GM21529 (cell line): ENCODE data around the gene ACY1.

Experiments used
- ATAC-seq: cut with Tn5 transposase; IDR thresholded peaks from one replicate; pipeline ENCODE4 v1.9.1; 2021; ENCODE audit not compliant: unreplicated experiment

Gene ACY1

DNA sequence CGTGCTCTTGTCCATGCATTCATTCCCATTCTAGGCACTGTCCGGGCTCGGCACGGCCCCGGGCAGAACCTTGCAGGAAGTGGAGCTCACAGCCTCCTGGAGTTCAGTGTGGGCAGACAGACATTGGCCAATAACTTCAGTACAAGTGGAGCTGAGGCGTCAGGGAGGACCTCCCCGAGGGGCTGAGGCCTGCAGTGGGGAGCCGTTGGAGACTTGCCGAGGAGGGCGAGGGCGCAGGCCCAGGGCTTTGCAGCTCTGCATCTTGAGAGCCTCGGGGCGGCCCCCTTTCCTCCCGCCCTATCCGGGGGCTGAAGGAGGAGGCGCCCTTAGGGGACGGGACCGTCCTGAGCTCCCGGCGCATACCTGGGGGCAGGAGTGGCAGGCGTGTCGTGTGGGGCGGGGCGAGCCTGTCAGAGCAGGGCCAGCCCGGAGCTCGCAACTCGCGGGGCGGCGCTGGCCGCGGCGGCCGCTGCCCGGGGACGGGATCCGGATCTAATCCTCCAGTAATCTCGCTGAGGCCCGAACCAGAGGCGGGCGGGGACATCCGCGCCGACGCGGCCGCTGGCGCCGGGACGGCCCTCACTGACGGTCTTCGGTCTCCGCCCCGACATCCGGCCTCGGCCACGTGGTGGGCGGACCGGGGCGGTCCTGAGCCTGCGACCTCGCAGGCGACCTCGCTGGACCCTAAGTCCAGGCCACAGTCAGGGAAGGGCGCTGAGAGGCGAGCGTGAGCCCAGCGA is at the start of gene ACY1:
Gene ACY1 (plus strand): TSS at position 698 of the 740 bp plus-strand sequence. CDS start 530 bp downstream, outside the sequence.
- ATAC-seq = peak; percentile 70

DNA sequence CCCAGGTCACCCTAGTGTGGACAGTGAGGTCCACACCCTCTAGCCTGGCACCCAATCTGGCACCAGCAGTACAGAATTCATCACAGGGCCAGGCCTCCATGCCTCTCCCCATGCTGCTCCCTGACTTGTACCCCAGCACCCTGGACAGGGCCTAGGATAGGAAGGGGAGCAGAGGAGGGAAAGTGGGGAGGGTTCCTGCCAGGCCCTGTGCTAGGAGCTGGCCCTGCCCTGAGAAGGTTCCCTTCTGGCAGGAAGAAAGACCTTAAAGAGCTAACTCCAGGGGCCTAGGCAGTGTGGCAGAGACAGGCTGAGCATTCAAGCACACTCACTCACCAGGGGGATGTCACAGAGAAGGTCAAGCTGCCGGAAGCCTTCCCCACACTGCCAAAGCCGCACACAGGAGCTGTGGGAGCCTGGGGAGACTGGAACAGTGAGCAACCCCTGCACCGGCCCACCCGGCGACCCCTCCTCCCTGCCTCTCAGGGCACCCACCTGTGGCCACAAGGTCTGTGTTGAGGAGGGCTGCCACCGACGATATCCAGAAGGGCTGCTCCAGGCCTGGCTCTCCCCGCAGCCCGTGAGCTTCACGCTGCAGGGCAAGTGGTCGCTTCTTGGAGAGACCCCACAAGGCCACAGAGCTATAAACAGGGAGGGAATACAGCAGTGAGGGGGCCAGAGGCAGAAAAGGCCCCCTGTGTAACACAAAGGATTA is 49.0 kb upstream of the ACY1 start:
- no peak for ATAC-seq

DNA sequence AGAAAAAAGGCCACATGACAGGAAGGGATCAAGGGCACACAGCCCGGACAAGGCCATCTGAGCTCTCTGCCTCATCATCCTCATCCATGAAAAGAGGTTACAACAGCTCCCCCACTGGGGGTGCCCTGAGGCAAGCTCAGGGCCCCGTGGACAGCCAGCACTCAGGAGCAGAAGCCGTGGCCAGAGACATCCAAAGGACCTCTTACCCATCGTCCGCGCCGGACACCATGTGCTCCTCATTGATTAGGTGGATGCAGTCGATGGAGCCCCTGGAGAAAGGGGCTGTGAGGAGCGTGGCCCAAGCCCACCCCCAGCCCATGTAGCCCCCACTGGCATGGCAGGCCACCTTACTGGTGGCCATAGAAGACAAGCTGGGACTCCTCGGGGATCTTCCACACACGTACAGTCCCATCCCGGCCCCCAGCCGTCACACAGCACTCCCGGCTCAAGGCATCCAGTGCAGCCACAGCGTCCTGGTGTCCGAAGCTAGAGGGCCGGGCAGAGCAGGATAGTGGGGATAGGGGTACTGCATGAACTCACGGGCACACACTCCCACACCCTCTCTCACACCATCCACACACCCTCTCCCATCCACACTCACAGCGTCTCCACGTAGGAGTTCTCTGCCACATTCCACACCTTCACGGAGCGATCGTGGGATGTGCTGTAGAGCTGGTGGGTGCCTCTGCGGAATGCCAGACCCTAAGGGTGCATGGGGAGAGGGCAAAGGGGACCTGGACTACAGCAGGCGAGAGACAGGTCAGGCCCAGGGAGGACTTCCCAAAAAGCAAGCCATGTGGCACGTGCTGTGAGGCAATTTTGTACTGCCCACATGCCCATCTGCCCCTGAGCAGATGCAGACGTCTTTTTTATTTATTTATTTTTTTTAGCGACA is 48.1 kb upstream of the ACY1 start:
- ATAC-seq = no peak

DNA sequence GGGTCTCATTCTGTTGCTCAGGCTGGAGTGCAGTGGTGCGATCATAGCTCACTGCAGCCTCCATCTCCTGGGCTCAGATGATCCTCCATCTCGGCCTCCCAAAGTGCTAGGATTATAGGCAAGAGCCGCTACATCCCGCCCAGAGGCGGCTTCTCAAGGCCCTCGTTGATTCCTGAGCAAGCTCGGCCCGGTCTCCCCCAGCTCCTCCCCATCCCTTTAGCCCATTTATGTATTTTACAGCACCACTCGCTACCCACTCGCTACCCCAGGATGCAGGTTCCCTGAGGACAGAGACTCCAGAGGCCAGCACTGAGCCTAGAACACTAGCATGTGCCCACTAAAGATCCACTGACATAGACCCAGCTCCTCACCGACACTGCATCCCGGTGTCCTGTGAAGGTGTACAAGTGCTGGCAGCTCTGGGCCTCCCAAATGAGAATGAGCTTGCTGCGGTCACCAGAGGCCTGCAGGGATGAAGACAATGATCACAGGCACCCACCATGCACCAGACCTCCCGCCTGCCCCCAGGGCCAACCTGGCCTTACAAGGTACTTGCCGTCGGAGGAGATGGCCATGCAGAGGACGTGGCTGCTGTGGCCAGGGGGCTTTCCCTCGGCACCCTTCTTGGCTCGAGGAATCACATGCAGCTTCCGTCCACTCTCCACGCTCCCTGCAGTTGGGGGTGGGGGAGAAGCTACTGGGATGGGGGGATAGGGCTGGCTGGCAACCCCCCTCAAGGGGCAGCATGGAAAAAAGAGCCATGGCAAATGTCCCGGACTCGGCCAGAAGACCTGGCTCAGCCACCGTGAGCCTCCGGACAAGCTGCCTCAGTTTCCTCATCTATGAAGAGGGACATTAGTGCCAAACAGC is 47.2 kb upstream of the ACY1 start:
- ATAC-seq = no peak

DNA sequence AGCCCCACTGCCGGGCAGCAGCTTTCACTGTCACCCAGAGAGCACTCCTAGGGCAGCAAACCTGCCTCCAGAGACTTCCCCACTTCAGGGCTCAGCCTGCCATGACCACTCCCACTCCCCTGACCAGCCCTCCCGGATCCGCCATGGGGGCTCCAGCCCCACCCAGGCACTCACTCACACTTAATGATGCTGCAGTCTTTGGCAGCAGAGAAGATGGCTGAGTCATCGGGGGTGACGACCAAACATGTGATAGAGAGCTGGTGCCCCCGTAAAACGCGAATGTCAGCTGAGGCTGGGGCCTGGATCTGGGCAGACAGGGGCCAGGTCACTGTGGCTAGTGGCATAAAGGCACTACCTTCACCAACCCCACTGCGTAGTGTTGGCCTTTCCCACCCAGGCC is 46.3 kb upstream of the ACY1 start:
- ATAC-seq = no peak

DNA sequence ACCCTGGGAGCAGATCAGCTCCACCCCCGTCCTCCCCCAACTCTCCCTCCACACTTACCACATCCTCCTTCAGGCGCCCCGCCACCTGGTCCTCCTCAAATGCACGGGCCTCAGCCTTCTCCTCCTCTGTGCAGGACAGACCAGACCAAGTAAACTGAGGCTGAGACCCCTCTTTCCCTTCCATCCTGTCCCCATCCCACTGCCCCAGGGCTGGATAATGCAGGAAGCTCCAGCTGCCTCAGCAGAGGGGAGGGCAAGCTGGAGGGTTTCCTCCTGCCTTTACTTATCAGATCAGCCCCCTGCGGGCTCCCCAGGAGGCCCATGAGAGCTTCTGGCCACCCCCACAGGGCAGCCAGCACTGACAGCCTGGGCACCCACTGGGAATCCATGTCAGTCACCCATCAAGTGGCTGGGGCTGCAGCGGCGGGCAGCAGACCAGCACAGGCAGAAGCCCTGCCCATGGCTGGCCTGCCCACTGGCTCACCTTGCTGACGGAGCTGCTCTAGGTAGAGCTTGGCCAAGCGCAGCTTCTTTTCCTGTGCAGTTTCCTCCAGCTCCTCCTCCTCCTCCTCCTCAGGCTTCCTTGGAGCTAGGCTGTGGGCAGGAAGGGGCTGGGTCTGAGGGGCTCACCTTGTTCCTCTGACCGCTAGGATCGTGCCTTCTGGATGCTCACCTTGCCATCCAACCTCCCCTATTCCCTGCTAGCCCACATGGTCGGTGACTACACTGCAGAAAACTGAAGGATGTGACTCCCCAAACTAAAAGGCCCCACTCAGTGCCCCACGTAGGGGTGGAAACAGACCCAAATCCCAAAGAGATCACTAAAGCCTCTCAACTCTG is 45.5 kb upstream of the ACY1 start:
- ATAC-seq = no peak

DNA sequence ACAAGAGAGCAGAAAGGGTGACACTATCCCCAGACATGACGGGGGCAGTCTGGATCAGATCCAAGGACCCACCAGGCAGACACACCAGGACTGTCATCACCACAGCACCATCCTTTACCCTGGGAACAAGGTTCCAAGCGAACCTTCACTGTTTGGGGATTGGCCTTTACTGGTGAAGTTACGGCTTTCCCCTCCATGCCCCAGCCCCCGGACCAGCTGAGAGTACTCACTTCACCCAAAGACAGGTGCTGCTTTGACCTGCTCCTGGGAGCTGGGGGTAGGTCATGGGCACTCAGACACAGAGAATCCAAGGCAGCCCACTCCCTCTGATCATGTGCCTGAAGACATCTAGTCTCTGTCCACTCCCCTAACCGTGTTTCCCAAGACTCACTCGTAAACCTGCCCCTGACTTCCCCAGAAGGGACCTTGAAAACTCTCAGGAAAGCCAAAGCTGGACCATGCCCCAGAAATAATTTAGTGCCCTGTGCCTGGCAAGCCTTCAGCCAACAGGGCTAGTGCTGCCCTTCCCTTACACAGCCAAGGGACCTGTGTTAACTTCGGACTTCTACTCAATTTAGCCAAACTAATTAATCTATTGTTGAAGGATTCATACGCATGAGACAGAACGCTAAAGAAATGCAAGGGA is 44.4 kb upstream of the ACY1 start:
- no peak for ATAC-seq

DNA sequence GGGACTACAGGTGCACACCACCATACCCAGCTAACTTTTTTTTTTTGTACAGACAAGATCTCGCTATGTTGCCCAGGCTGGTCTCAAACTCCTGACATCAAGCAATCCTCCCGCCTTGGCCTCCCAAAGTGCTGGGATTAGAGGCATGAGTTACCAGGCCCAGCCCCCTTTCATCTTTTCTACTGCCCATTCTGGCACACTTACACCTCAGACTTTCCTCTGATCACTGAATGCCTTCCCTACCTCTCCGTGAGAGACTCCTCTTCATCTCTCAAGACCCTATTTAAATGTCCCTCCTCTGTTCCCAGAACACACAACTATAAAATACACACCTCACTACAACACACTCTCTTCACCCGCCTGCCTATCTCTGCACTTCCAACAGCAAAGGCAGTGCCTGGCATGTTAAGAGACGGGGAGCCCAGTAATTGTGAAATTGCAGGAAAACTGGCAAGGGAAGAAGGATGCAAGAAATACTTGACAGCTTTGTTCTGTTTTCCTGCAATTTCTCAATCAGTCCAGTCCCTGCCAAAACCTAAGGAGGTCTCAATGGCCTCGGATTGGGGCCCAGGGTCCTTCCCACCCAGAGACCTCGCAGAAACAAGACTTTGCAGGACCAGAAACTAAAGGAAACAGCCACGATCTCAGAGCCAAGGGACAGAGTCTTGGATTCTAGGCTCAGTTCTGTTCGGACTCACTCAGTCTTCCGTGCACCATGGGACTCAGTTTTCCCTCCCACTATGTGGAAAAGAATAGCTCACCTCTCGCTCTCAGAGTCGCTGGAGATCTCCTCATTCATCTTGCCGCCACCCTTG is 42.5 kb upstream of the ACY1 start:
- ATAC-seq = no peak

DNA sequence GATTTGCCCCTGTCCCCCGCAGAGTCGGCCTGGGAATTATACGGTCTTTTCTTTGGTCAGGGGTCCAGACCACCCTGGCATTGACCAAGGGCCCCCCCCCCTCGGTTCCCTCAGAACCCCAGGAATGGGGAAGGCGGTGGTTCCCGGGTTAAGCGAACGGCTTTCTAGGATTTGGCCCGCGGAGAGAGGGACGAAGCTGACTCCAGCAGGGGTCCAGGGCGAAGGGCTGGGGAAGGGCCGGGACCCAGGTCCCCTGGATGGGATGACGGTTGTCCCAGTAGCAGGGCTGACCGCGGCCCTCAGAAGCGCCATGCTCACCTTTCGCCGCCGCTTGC is 41.9 kb upstream of the ACY1 start:
- no peak for ATAC-seq

DNA sequence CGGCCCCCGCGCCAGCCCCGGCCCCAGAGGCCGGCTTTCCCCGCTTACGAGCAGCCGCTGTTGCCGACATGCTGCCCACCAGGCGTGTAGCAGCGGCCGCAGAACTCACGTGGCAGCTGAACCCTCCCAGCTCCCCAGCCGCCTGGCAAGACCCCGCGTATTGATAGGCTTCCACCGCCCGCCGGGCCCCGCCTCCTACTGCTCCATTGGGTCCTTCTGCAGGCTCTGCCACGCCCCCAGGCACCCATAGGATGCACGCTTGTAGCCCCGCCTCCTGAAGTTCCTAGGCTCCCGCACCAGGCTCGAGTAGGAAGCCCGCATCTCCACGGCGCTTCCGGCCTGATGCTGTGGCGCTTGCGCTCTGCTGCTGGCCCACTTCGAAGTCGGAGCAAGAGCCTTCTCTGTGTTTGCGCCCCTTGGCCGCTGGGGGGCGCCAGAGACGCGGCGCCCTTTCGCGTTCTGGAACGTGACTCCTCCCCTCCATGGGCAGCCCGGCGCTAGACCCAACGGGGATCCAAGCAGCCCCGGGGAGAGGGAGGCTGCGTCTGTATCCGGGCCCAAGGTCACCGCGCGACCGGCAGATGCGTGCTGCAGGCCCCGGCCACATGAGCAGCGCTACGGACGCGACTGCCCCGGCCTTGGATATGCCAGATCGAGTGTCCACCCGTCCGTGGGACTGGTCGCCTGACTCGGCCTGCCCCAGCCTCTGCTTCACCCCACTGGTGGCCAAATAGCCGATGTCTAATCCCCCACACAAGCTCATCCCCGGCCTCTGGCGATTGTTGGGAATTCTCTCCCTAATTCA is 41.3 kb upstream of the ACY1 start, which contains the start of the genes PARP3 and RRP9:
Gene PARP3 (plus strand): TSS at position 566 of the 805 bp plus-strand sequence. CDS start 993 bp downstream, outside the sequence.
Gene RRP9 (minus strand): TSS at position 107 of the 805 bp plus-strand sequence. CDS start 37 bp downstream, at position 70.
- ATAC-seq = peak; percentile 90

DNA sequence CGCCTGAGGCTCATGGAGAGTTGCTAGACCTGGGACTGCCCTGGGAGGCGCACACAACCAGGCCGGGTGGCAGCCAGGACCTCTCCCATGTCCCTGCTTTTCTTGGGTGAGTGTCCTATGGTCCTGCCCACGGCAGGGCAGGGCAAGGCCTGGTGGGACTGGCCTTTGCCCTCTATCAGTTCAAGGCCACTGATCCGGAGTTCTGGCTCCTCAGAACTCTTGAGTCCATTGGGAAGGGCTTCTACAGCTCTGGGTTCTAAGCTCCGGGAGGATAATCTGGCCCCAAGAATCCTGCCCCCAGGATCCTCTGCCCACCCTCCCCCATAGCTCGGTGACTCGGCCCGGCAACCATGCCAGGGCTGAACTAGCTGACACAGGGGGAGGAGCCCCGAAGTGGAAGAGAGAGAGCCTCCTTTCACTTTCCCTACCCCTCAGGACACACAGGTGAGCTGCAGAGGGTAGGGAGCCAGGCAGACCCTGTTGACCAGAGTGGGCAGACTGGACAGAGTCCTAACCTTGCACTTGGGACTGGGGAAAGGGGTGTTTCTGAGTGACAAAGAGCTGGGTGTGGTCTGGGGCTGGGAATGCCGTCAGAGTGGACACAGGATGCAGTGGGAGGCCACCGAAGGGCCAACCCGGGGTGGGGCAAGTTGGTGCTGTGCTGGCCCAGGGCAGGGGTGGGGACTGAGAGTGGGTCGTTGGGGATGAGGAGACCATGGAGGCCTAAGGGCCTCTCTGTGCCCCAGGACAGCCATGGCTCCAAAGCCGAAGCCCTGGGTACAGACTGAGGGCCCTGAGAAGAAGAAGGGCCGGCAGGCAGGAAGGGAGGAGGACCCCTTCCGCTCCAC is 40.5 kb upstream of the ACY1 start:
- ATAC-seq = peak; percentile 28

DNA sequence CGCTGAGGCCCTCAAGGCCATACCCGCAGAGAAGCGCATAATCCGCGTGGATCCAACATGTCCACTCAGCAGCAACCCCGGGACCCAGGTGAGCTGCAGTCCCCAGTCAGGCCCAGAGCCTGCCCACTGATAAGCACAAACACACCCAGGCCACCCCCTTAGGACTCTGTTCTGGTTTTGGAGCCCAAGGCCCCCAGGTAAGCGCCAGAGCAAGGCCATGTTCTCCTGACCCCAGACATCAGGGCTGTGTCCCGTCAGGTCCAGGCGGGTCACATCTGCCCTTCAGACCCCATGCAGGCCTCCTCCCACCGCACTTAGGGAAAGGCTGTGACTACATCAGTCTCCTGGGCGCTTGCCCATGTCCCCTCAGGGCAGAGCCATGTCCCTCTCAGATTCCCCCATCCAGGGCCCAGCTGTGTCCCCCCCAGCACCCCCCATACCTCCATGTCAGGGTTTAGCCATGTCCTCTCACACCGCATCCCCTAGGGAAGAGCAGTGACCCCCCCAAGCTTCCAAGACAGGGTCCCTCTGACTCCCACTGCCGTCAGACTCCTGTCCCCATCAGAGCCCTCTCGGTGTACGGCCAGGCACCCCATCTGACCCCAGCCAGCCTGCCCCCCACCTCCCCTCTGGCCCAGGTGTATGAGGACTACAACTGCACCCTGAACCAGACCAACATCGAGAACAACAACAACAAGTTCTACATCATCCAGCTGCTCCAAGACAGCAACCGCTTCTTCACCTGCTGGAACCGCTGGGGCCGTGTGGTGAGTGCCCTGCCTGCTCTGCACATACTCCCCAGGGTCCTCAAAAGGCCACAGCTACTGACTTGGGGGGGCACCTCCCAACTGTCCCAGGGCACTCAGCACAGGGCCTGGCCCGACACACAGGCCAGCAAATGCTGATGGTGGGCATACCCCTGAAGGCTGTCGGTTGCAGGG is 39.6 kb upstream of the ACY1 start:
- ATAC-seq = no peak

DNA sequence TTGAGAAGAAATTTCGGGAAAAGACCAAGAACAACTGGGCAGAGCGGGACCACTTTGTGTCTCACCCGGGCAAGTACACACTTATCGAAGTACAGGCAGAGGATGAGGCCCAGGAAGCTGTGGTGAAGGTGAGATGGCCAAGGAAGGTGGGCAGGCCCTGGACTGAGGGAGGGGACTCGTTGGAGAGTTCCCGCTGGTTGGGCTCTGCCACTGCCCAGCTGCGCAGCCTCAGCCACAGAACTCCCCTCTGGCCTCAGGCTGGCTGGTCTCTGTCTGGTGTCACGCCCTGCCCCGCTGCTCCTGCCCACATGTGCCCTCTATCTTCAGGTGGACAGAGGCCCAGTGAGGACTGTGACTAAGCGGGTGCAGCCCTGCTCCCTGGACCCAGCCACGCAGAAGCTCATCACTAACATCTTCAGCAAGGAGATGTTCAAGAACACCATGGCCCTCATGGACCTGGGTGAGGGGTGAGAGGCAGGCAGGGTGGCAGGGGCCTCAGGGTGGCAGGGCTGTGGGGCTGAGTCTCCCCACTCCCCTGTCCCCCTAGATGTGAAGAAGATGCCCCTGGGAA is 38.8 kb upstream of the ACY1 start:
- ATAC-seq = no peak

DNA sequence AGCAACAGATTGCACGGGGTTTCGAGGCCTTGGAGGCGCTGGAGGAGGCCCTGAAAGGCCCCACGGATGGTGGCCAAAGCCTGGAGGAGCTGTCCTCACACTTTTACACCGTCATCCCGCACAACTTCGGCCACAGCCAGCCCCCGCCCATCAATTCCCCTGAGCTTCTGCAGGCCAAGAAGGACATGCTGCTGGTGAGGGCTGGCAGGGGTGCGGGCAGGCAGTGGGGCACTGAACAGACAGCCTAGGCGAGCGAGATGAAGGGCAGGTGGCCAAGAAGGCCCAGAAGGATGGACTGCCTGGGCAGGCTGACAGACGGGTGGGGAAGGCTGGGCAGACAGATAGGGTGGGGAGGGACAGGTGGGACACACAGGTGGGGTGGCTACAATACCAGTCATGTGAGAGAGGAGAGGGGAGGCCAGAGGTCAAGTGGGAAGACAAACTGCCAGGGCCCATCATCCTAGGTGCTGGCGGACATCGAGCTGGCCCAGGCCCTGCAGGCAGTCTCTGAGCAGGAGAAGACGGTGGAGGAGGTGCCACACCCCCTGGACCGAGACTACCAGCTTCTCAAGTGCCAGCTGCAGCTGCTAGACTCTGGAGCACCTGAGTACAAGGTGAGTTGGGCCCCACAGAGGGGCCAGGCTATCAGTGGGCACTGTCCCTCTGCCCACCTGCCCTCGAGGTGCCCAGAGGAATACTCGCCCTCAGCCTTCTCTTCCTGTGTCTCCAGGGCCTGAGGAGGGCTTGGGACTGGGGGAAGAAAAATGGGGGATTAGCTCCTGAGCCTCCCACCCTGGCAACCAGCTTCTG is 38.1 kb upstream of the ACY1 start:
- no peak for ATAC-seq
